Caco-2 (cell line): ENCODE measurements around the gene MYL2. TPM values are rescaled to one million over a fixed set of nuclear protein-coding genes. Genes with fewer than 3 reads are reported as not detected.

ENCODE experiments used
- BruUV-seq: library from RNA; stranded (reverse); fragments of 400-500 nt; replicated peaks from 2 replicates; lab custom pipeline; 2021; lab: Mats Ljungman, UMichigan
- CTCF ChIA-PET: fragments of 300-600 bp; sonication (Branson Sonifier 250); formaldehyde crosslinking; loops from one replicate; lab custom pipeline; 2022; ENCODE audit warnings: antibody characterized with exemption; lab: Charles Lee
- POLR2A ChIA-PET: fragments of 300-600 bp; sonication (Branson Sonifier 250); formaldehyde crosslinking; loops from one replicate; lab custom pipeline; 2022; ENCODE audit warnings: antibody characterized with exemption; lab: Charles Lee
- DNase-seq, 2 experiments: peaks; one replicate each; pipeline versions ENCODE4 v3.0.0 to v3.0.0-alpha.2; 2020 to 2022
- H3K27me3 ChIP-seq: replicated peaks from 2 replicates; pipeline ENCODE4 v1.6.0; 2011; ENCODE audit warnings: low read length; ENCODE audit not compliant: control insufficient read depth, insufficient read depth
- H3K36me3 ChIP-seq: 2 replicates; pipeline ENCODE4 v1.5.1; 2011; ENCODE audit warnings: low read length; ENCODE audit not compliant: control insufficient read depth, insufficient read depth
- H3K4me1 ChIP-seq: fragments of 250-450 bp; sonication (Bioruptor Pico); 2 replicates; pipeline ENCODE4 v1.5.1; 2020; ENCODE audit warnings: mild to moderate bottlenecking
- H3K4me3 ChIP-seq: 2 replicates; pipeline ENCODE4 v1.5.1; 2011; ENCODE audit warnings: low read depth, mild to moderate bottlenecking, control low read depth, low read length
- H3K9me3 ChIP-seq: fragments of 250-450 bp; sonication (Bioruptor Pico); 2 replicates; pipeline ENCODE4 v1.5.1; 2020; ENCODE audit warnings: mild to moderate bottlenecking, moderate library complexity
- H3K27ac Mint-ChIP-seq: one replicate; pipeline ENCODE4 v1.8.0; 2022; ENCODE audit warnings: mixed read lengths; ENCODE audit not compliant: unreplicated experiment
- H3K27me3 Mint-ChIP-seq: one replicate; pipeline ENCODE4 v1.8.0; 2022; ENCODE audit warnings: mixed read lengths; ENCODE audit not compliant: insufficient read depth, unreplicated experiment
- H3K36me3 Mint-ChIP-seq: one replicate; pipeline ENCODE4 v1.8.0; 2022; ENCODE audit warnings: mild to moderate bottlenecking, mixed read lengths; ENCODE audit not compliant: insufficient read depth, unreplicated experiment
- H3K4me1 Mint-ChIP-seq: one replicate; pipeline ENCODE4 v1.8.0; 2022; ENCODE audit warnings: low read depth, mixed read lengths; ENCODE audit not compliant: unreplicated experiment
- H3K4me3 Mint-ChIP-seq: one replicate; pipeline ENCODE4 v1.8.0; 2022; ENCODE audit warnings: mild to moderate bottlenecking, moderate library complexity, mixed read lengths; ENCODE audit not compliant: unreplicated experiment
- H3K9me3 Mint-ChIP-seq: one replicate; pipeline ENCODE4 v1.8.0; 2022; ENCODE audit warnings: mixed read lengths; ENCODE audit not compliant: unreplicated experiment
- CTCF ChIP-seq, 2 experiments: fragments of 200-600 bp in 1 of 2; IDR thresholded peaks; 1 replicate in 1 of 2; 2 replicates in 1 of 2; pipeline versions ENCODE4 v1.5.1 to v1.8.0; 2011 to 2022; ENCODE audit warnings: antibody characterized with exemption in 1 of 2, control low read depth in 1 of 2, inconsistent platforms in 1 of 2, low read depth in 1 of 2, low read length in 1 of 2, mild to moderate bottlenecking in 1 of 2, moderate library complexity in 1 of 2; ENCODE audit not compliant: insufficient read depth in 1 of 2, severe bottlenecking in 1 of 2, unreplicated experiment in 1 of 2
- intact Hi-C: fragments of 100-400 bp; cut with micrococcal nuclease; formaldehyde crosslinking; loops from one replicate; pipeline ENCODE4 v1.10.0; 2022; ENCODE audit not compliant: unreplicated experiment
- total RNA-seq: library from RNA; stranded (reverse); gene quantifications from 2 replicates; pipeline ENCODE4 v1.2.3, GENCODE V29; 2022

Gene MYL2
- total RNA-seq, 1 experiment from 2014 or later = not detected

GRCh38 chr12:110880651-110881050 lies 39.7 kb downstream of the MYL2 start:
- ChIA-PET CTCF (no interaction called here), POLR2A (no interaction called here)
- Mint-ChIP-seq H3K27ac (no peak overlapping the region), H3K27me3 (peaks cover 3% of the 10 kb centered on the region), H3K9me3 (peaks cover 11% of the 10 kb centered on the region), H3K36me3 (no peaks in the 10 kb centered on the region), H3K4me3 (no peak overlapping the region), H3K4me1 (no peaks in the 10 kb centered on the region)
- H3K4me1 ChIP-seq = no peaks in the 10 kb centered on the region
- TF ChIP-seq CTCF (IDR thresholded peaks at IDR 0.05; ENCODE audit: insufficient read depth in 1 of 2, low read depth in 1 of 2, low read length in 1 of 2, severe bottlenecking in 1 of 2, unreplicated experiment in 1 of 2) = no peak
- DNase-seq = no peak
- H3K36me3 ChIP-seq = no peaks in the 10 kb centered on the region
- no peaks in the 10 kb centered on the region for H3K9me3 ChIP-seq
- H3K4me3 ChIP-seq = no peak overlapping the region
- no TSS peak for BruUV-seq
- intact Hi-C loops = no loop called here
- no peaks in the 10 kb centered on the region for H3K27me3 ChIP-seq

- Histone ChIP-seq H3K4me1 (no peaks in the 10 kb centered on the region), H3K4me3 (no peak overlapping the region), H3K9me3 (no peaks in the 10 kb centered on the region), H3K27me3 (no peaks in the 10 kb centered on the region), H3K36me3 (no peaks in the 10 kb centered on the region)
- no peak for TF ChIP-seq CTCF (IDR thresholded peaks at IDR 0.05; ENCODE audit: insufficient read depth in 1 of 2, low read depth in 1 of 2, low read length in 1 of 2, severe bottlenecking in 1 of 2, unreplicated experiment in 1 of 2)
- ChIA-PET CTCF (no interaction called here), POLR2A (no interaction called here)
- H3K9me3 Mint-ChIP-seq = no peaks in the 10 kb centered on the region
- no peaks in the 10 kb centered on the region for H3K36me3 Mint-ChIP-seq
- peaks cover 5% of the 10 kb centered on the region for H3K27me3 Mint-ChIP-seq
- DNase-seq = no peak
- BruUV-seq = no TSS peak
- no peak overlapping the region for H3K4me3 Mint-ChIP-seq
- no peaks in the 10 kb centered on the region for H3K4me1 Mint-ChIP-seq
- intact Hi-C loops = no loop called here
- H3K27ac Mint-ChIP-seq = no peak overlapping the region
Observed at GRCh38 chr12:110874781-110875180, 45.6 kb downstream of the MYL2 start.

GRCh38 chr12:110874351-110874750 lies 46.0 kb downstream of the MYL2 start:
- Mint-ChIP-seq H3K27ac (no peak overlapping the region), H3K36me3 (no peaks in the 10 kb centered on the region), H3K4me1 (no peaks in the 10 kb centered on the region), H3K27me3 (peaks cover 5% of the 10 kb centered on the region), H3K9me3 (no peaks in the 10 kb centered on the region), H3K4me3 (no peak overlapping the region)
- ChIA-PET CTCF (no interaction called here), POLR2A (no interaction called here)
- no peak overlapping the region for H3K4me3 ChIP-seq
- no peaks in the 10 kb centered on the region for H3K9me3 ChIP-seq
- H3K27me3 ChIP-seq = no peaks in the 10 kb centered on the region
- no TSS peak for BruUV-seq
- intact Hi-C loops = no loop called here
- H3K4me1 ChIP-seq = no peaks in the 10 kb centered on the region
- DNase-seq = no peak
- no peaks in the 10 kb centered on the region for H3K36me3 ChIP-seq
- TF ChIP-seq CTCF (IDR thresholded peaks at IDR 0.05; ENCODE audit: insufficient read depth in 1 of 2, low read depth in 1 of 2, low read length in 1 of 2, severe bottlenecking in 1 of 2, unreplicated experiment in 1 of 2) = no peak
